GM12878 (cell line): ENCODE results near the gene PSMF1. TPM values are rescaled to one million over a fixed set of nuclear protein-coding genes. Genes with fewer than 3 reads are reported as not detected.

Source experiments
- ATAC-seq: fragments of 200-7000 bp; cut with Tn5 transposase; 3 replicates; pipeline ENCODE4 v1.9.1; 2020; ENCODE audit warnings: mild to moderate bottlenecking, moderate library complexity
- BruUV-seq: library from RNA; stranded (reverse); fragments of 400-500 nt; replicated peaks from 2 replicates; lab custom pipeline; 2021; lab: Mats Ljungman, UMichigan
- CTCF ChIA-PET: fragments of 300-600 bp; sonication (Branson Sonifier 250); formaldehyde crosslinking; extraction: SDS; loops from one replicate; lab custom pipeline; 2021; ENCODE audit warnings: inconsistent platforms; lab: Yijun Ruan, JAX
- POLR2A ChIA-PET: fragments of 350-600 bp; formaldehyde crosslinking; extraction: SDS; loops from one replicate; lab custom pipeline; 2021; ENCODE audit warnings: inconsistent platforms; lab: Charles Lee
- RAD21 ChIA-PET: fragments of 300-600 bp; sonication (Branson Sonifier 250); formaldehyde crosslinking; loops from one replicate; lab custom pipeline; 2023; ENCODE audit warnings: antibody characterized with exemption; ENCODE audit not compliant: unreplicated experiment; lab: Charles Lee
- SMC1A ChIA-PET: fragments of 300-600 bp; sonication (Branson Sonifier 250); formaldehyde crosslinking; loops from one replicate; lab custom pipeline; 2023; ENCODE audit not compliant: unreplicated experiment, uncharacterized antibody; lab: Charles Lee
- DNase-seq: peaks from one replicate; pipeline ENCODE4 v3.0.0-alpha.2; 2011; ENCODE audit warnings: low read depth, low spot score
- FAIRE-seq: peaks from 3 replicates; lab custom pipeline; 2011; peaks lifted over from hg19 to GRCh38; lab: Jason Lieb, UNC
- H2AFZ ChIP-seq: 2 replicates; pipeline ENCODE4 v1.6.0; 2011; ENCODE audit warnings: low read depth, low read length, control low read depth; ENCODE audit not compliant: control insufficient read depth
- H3K27ac ChIP-seq: 2 replicates; pipeline ENCODE4 v1.5.1; 2011; ENCODE audit warnings: control low read depth; ENCODE audit not compliant: control insufficient read depth, insufficient read depth
- H3K27me3 ChIP-seq, 2 experiments: replicated peaks in 1 of 2; 2 replicates each; pipeline versions ENCODE4 v1.6.0 to v1.6.1; 2011; ENCODE audit warnings: low read length in 1 of 2; ENCODE audit not compliant: control insufficient read depth in 2 of 2, insufficient read depth in 2 of 2
- H3K36me3 ChIP-seq, 2 experiments: 2 replicates each; pipeline ENCODE4 v1.5.1; 2011; ENCODE audit warnings: low read length in 1 of 2; ENCODE audit not compliant: control insufficient read depth in 2 of 2, insufficient read depth in 2 of 2
- H3K4me1 ChIP-seq: 2 replicates; pipeline ENCODE4 v1.6.1; 2011; ENCODE audit warnings: mild to moderate bottlenecking, low read length, moderate library complexity, mixed read lengths; ENCODE audit not compliant: control insufficient read depth, insufficient read depth
- H3K4me2 ChIP-seq: 2 replicates; pipeline ENCODE4 v1.6.0; 2011; ENCODE audit warnings: control low read depth; ENCODE audit not compliant: control insufficient read depth, insufficient read depth
- H3K4me3 ChIP-seq: fragments of 200-600 bp; sonication (generic); 2 replicates; pipeline ENCODE4 v1.5.1; 2016
- H3K79me2 ChIP-seq: 2 replicates; pipeline ENCODE4 v1.6.0; 2011; ENCODE audit warnings: low read length; ENCODE audit not compliant: control insufficient read depth, insufficient read depth
- H3K9ac ChIP-seq: 2 replicates; pipeline ENCODE4 v1.8.0; 2011; ENCODE audit warnings: low read length, control low read depth, mixed read lengths; ENCODE audit not compliant: control insufficient read depth, insufficient read depth
- H3K9me3 ChIP-seq: replicated peaks from 3 replicates; pipeline ENCODE4 v1.5.1; 2011; ENCODE audit warnings: mild to moderate bottlenecking, low read length; ENCODE audit not compliant: control insufficient read depth, insufficient read depth
- H4K20me1 ChIP-seq: 2 replicates; pipeline ENCODE4 v1.6.0; 2011; ENCODE audit not compliant: control insufficient read depth, insufficient read depth
- CREM ChIP-seq: IDR thresholded peaks from 2 replicates; pipeline ENCODE4 v1.6.1; 2014; ENCODE audit warnings: antibody characterized with exemption, low read depth
- E4F1 ChIP-seq: fragments of 450-650 bp; IDR thresholded peaks from 2 replicates; pipeline ENCODE4 v1.6.1; 2018; ENCODE audit warnings: borderline replicate concordance, mild to moderate bottlenecking; ENCODE audit not compliant: partially characterized antibody
- EED ChIP-seq: sonication (generic); IDR thresholded peaks from 2 replicates; pipeline ENCODE4 v1.6.1; 2016; ENCODE audit warnings: antibody characterized with exemption, low read depth
- HDAC2 ChIP-seq: fragments of 200-600 bp; sonication (generic); IDR thresholded peaks from 2 replicates; pipeline ENCODE4 v1.6.1; 2017
- NR2C1 ChIP-seq: fragments of 450-650 bp; IDR thresholded peaks from 2 replicates; pipeline ENCODE4 v1.6.1; 2017; ENCODE audit warnings: antibody characterized with exemption, mild to moderate bottlenecking, moderate library complexity
- PAX8 ChIP-seq: fragments of 450-650 bp; IDR thresholded peaks from 2 replicates; pipeline ENCODE4 v1.6.1; 2017; ENCODE audit warnings: mild to moderate bottlenecking, moderate library complexity
- PBX3 ChIP-seq: IDR thresholded peaks from 2 replicates; pipeline ENCODE4 v1.6.1; 2011; ENCODE audit warnings: mild to moderate bottlenecking, low read depth, low read length, moderate library complexity; ENCODE audit not compliant: insufficient replicate concordance
- SRF ChIP-seq, 2 experiments: IDR thresholded peaks; 2 replicates each; pipeline ENCODE4 v1.6.1; 2011; ENCODE audit warnings: low read depth in 2 of 2, low read length in 2 of 2, mild to moderate bottlenecking in 1 of 2, moderate library complexity in 1 of 2
- ZBED1 ChIP-seq: IDR thresholded peaks from 2 replicates; pipeline ENCODE4 v1.6.1; 2016; ENCODE audit warnings: borderline replicate concordance
- WGBS: methylation state at CpG from one replicate; pipeline ENCODE4 v1.1.6; 2016; ENCODE audit warnings: low lambda C conversion rate; ENCODE audit not compliant: insufficient replicate concordance, insufficient coverage; ENCODE audit errors: missing lambda C conversion rate; 5-methylcytosine and 5-hydroxymethylcytosine counted together
- in situ Hi-C: fragments of 300-500 bp; cut with MboI; formaldehyde crosslinking; loops from 9 replicates; pipeline ENCODE4 v1.14.3; 2018; ENCODE audit warnings: mixed read lengths
- intact Hi-C: fragments of 100-400 bp; cut with micrococcal nuclease; formaldehyde crosslinking; loops from one replicate; pipeline ENCODE4 v1.14.2; 2022; ENCODE audit not compliant: unreplicated experiment
- polyA plus RNA-seq, 11 experiments: library from polyadenylated mRNA; depleted of rRNA in 4 of 11; unstranded in 6 of 11; stranded (reverse) in 5 of 11; fragments of >200 nt; fragmentation: Nextera tagmentation in 4 of 11; fragmentation: Illumina TruSeq in 1 of 11; extraction: Ambion mirVana in 4 of 11; extraction: Trizol in 1 of 11; gene quantifications; 1 replicate in 1 of 11; 2 replicates in 10 of 11; pipeline versions ENCODE4 v1.2.1 to v1.2.3, GENCODE V29; 2011 to 2016; ENCODE audit warnings: inconsistent platforms in 2 of 11, missing spikeins in 2 of 11, low read depth in 1 of 11
- total RNA-seq, 4 experiments: library from RNA; depleted of rRNA in 3 of 4; stranded (reverse); fragments of >200 nt in 3 of 4; fragmentation: Illumina TruSeq in 1 of 4; extraction: Trizol in 1 of 4; gene quantifications; 2 replicates each; pipeline versions ENCODE4 v1.2.1 to v1.2.3, GENCODE V29; 2013 to 2021

The PSMF1 gene
- total and polyA plus RNA-seq, 10 of the 15 experiments (the other 5 are each of a cell fraction or from before 2014, with no cell fraction given) = 14.2 to 173 (median 40.6) TPM

DNA sequence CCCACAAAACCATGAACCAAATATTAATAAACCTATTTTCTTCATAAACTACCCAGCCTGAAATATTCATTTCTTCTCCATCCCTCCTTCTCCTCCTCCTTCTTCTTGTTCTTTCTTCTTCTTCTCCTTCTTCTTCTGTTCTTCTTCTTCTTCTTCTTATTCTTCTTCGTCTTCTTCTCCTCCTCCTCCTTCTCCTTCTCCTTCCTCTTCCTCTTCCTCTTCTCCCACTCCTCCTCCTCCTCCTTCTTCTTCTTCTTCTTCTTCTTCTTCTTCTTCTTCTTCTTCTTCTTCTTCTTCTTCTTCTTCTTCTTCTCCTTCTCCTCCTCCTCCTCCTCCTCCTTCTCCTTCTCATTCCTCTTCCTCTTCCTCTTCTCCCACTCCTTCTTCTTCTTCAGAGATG is 71.4 kb downstream of the PSMF1 start:
- H3K9me3 ChIP-seq = no peaks in the 10 kb centered on the region
- RAD21 ChIA-PET = no interaction called here
- in situ Hi-C loops = no loop called here
- H3K27me3 ChIP-seq = peaks cover 0 to 4% of the 10 kb centered on the region in 2 experiments; a peak in 2 of 4 replicates
- POLR2A ChIA-PET = no interaction called here
- CTCF ChIA-PET = no interaction called here
- no peaks in the 10 kb centered on the region for H3K36me3 ChIP-seq
- no peak for FAIRE-seq
- H3K9ac ChIP-seq = no peak overlapping the region
- no peak overlapping the region for H3K4me3 ChIP-seq
- no TSS peak for BruUV-seq
- H3K79me2 ChIP-seq = no peaks in the 10 kb centered on the region
- intact Hi-C loops = no loop called here
- SMC1A ChIA-PET = no interaction called here
- no peak for TF ChIP-seq SRF (IDR thresholded peaks at IDR 0.05; ENCODE audit: low read depth in 2 of 2, low read length in 2 of 2)
- no peak for TF ChIP-seq HDAC2
- no peak for TF ChIP-seq E4F1
- TF ChIP-seq EED = no peak
- TF ChIP-seq ZBED1 = no peak
- no peak for TF ChIP-seq PAX8
- TF ChIP-seq CREM = no peak
- TF ChIP-seq NR2C1 = no peak
- no peak for TF ChIP-seq PBX3
- H4K20me1 ChIP-seq = no peaks in the 10 kb centered on the region
- no peak for DNase-seq
- 0% methylated on average over 1 of the region's 1 CpG for WGBS
- ATAC-seq = no peak
- H2AFZ ChIP-seq = no peak overlapping the region
- H3K27ac ChIP-seq = no peak overlapping the region
- no peaks in the 10 kb centered on the region for H3K4me1 ChIP-seq
- H3K4me2 ChIP-seq = no peak overlapping the region
